ENCODE results near the gene NELFE. TPM values are rescaled to one million over a fixed set of nuclear protein-coding genes. Genes with fewer than 3 reads are reported as not detected.

NELFE gene
- total RNA-seq, 4 donors from 2014 or later, result 64.1 to 89.7 (median 70.4) TPM

DNA sequence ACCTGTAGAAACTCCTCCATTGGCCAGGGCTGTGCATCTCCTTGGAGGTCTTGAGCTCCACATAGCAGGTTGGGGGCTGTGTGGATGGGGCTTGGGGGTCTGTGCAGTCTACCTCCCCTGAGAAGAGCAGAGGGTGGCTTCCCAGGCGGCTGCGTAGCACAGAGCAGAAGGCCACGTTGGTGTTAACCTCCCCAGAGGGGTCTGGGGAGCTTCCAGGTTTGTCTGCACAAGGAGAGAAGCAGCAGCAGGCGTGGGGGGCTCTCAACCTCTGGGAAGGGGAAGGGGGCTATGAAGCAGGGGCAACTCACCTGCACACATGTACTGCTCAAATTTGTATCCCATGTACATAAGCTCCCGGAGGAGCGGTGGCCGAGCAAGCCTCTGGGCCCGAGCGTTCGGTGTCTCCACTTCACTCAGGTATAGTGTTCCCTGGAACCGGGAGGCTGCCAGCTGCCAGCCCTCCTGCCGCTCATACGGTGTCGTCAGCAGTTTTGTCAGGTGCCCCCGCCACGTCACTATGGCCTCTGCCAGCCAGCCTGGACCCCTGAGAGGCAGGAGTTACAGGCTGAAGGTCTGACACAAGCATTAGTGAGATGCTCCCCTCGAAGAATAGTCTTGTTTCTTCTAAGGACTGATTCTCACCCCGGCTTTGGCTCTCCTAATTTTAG, 12.0 kb upstream of the NELFE start:
- H3K27ac ChIP-seq, result peak overlapping the region; percentile 88 to 99 (median 96)
- WGBS, 2 donors (ENCODE audit: low coverage in 1 of 2), result no CpG with 5 or more reads among the region's 18 CpGs
- peaks cover 0 to 49% (median 20%) of the 10 kb centered on the region in 3 donors for H3K4me1 ChIP-seq
- no peak for ATAC-seq
- H3K36me3 ChIP-seq, result peaks cover 0 to 54% of the 10 kb centered on the region in 2 donors
- TF ChIP-seq EP300 (IDR thresholded peaks at IDR 0.05), result no peak
- TF ChIP-seq POLR2AphosphoS5 (IDR thresholded peaks at IDR 0.05), result no peak
- TF ChIP-seq, protein P1, sequence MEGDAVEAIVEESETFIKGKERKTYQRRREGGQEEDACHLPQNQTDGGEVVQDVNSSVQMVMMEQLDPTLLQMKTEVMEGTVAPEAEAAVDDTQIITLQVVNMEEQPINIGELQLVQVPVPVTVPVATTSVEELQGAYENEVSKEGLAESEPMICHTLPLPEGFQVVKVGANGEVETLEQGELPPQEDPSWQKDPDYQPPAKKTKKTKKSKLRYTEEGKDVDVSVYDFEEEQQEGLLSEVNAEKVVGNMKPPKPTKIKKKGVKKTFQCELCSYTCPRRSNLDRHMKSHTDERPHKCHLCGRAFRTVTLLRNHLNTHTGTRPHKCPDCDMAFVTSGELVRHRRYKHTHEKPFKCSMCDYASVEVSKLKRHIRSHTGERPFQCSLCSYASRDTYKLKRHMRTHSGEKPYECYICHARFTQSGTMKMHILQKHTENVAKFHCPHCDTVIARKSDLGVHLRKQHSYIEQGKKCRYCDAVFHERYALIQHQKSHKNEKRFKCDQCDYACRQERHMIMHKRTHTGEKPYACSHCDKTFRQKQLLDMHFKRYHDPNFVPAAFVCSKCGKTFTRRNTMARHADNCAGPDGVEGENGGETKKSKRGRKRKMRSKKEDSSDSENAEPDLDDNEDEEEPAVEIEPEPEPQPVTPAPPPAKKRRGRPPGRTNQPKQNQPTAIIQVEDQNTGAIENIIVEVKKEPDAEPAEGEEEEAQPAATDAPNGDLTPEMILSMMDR (IDR thresholded peaks at IDR 0.05), result no peak
- no peak for TF ChIP-seq POLR2A (IDR thresholded peaks at IDR 0.05)
- H3K27me3 ChIP-seq, result no peaks in the 10 kb centered on the region
- H3K9me3 ChIP-seq, result no peaks in the 10 kb centered on the region
- H3K4me3 ChIP-seq, result peak overlapping the region; percentile 67 to 71

DNA sequence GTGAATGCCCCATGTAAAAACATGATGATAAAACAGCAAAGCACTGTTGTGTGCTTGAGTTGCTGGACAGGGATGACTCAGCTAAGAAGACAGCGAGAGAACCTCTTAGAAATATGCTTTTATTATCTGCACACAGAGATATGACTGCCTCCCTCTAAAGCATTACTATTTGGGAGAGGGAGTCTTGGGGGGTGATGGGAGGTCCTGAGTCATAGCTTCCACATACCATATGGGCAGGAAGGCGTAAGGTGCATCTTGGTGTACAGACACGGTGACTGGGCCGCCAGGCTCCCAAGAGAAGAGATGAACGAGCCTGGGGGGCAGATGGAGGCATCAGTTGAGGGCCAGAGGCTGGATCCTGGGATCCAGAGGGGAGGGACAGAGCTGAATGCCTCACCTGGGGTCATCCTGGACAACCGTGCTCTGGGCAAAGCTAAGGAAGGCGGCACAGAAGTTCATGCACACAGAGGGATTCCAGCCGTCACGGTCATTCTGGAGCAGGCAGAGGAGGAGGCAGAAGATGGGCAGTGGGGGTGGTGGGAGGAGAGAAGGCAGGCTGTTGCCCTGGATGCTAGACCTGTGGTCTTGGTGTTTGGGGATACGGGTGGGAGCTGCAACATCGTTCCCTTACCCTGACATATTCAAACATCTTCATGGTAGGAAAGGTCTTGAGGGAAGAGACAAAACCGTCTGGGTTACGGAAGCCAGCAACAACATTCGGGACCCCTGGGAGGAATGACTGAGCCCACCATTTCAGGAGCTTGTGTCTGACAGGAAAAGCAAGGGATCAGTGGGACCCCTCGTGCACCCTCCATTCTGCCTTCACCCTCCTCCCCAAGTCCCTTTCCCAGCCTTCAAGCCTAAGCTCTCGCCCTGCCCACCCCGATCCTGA, 11.2 kb upstream of the NELFE start:
- Histone ChIP-seq H3K36me3 (peaks cover 0 to 61% of the 10 kb centered on the region in 2 donors), H3K4me3 (peak overlapping the region in 1 of 2 donors; percentile 67), H3K27me3 (no peaks in the 10 kb centered on the region), H3K9me3 (no peaks in the 10 kb centered on the region), H3K27ac (peak overlapping the region in 3 of 4 donors; percentile 94 to 99 (median 97)), H3K4me1 (peaks cover 0 to 49% (median 20%) of the 10 kb centered on the region in 3 donors)
- 64 to 72% methylated on average over 8 of the region's 17 CpGs for WGBS, 2 donors (ENCODE audit: low coverage in 1 of 2)
- TF ChIP-seq, protein P1 (IDR thresholded peaks at IDR 0.05), result no peak
- TF ChIP-seq POLR2AphosphoS5 (IDR thresholded peaks at IDR 0.05) (no peak), EP300 (IDR thresholded peaks at IDR 0.05) (no peak), POLR2A (IDR thresholded peaks at IDR 0.05) (no peak)
- no peak for ATAC-seq

DNA sequence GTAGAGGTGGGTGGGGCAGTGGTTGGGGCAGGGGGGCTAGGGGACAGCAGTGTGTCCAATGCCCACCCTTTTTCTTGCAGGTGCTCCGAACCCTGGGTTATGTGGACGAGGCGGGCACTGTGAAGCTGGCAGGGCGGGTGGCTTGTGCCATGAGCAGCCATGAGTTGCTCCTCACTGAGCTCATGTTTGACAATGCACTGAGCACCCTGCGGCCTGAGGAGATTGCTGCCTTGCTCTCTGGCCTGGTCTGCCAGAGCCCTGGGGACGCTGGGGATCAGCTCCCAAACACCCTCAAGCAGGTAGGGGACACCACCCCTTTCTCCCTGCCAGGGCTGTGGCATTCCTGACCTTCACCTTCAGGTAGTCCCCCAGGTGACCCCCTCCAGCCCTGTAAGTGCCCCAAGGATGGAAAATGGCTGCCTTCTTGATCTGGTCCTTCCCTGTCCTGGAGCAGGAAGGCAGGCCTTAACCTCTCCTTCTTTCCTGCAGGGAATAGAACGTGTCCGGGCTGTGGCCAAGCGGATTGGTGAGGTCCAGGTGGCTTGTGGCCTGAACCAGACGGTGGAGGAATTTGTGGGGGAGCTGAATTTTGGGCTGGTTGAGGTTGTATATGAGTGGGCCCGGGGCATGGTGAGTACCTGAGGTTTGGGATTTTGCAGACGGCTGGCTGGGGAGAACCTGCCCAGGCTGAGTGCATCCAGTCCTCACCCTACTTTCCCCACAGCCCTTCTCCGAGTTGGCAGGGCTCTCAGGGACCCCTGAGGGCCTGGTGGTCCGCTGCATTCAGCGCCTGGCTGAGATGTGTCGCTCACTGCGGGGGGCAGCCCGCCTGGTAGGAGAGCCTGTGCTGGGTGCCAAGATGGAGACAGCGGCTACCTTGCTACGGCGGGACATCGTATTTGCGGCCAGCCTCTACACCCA, 10.3 kb upstream of the NELFE start:
- no peak overlapping the region for H3K4me3 ChIP-seq
- no peak for TF ChIP-seq POLR2AphosphoS5 (IDR thresholded peaks at IDR 0.05)
- TF ChIP-seq EP300 (IDR thresholded peaks at IDR 0.05), result no peak
- TF ChIP-seq, protein P1 (IDR thresholded peaks at IDR 0.05), result no peak
- TF ChIP-seq POLR2A (IDR thresholded peaks at IDR 0.05), result no peak
- 67 to 87% methylated on average over 4 to 6 of the region's 23 CpGs for WGBS, 2 donors (ENCODE audit: low coverage in 1 of 2)
- H3K9me3 ChIP-seq, result no peaks in the 10 kb centered on the region
- no peaks in the 10 kb centered on the region for H3K27me3 ChIP-seq
- no peak overlapping the region for H3K27ac ChIP-seq
- no peak for ATAC-seq
- peaks cover 0 to 41% (median 20%) of the 10 kb centered on the region in 3 donors for H3K4me1 ChIP-seq
- H3K36me3 ChIP-seq, result peaks cover 0 to 66% of the 10 kb centered on the region in 2 donors

DNA sequence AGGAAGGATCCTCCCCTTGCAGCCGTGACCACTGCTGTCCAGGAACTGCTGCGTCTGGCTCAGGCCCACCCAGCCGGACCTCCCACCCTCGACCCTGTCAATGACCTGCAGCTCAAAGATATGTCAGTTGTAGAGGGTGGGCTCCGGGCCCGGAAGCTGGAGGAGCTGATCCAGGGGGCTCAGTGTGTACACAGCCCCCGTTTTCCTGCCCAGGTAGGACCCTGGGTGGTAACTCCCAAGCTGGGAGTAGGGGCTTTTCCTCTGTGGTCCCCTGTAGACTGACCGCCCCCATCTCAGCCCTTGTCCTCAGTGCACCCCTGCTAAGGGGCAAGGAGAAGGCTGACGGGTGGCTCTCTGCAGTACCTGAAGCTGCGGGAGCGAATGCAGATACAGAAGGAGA, 9.6 kb upstream of the NELFE start:
- no peak overlapping the region for H3K27ac ChIP-seq
- no peaks in the 10 kb centered on the region for H3K9me3 ChIP-seq
- peaks cover 0 to 73% of the 10 kb centered on the region in 2 donors for H3K36me3 ChIP-seq
- WGBS, 2 donors (ENCODE audit: low coverage in 1 of 2), result 80% methylated on average over 1 of the region's 11 CpGs; no CpG with 5 or more reads in 1 of the 2 donors
- no peak overlapping the region for H3K4me3 ChIP-seq
- peaks cover 0 to 34% (median 17%) of the 10 kb centered on the region in 3 donors for H3K4me1 ChIP-seq
- no peak for ATAC-seq
- TF ChIP-seq EP300 (IDR thresholded peaks at IDR 0.05) (no peak), POLR2AphosphoS5 (IDR thresholded peaks at IDR 0.05) (no peak), POLR2A (IDR thresholded peaks at IDR 0.05) (no peak)
- TF ChIP-seq, protein P1 (IDR thresholded peaks at IDR 0.05), result no peak
- no peaks in the 10 kb centered on the region for H3K27me3 ChIP-seq
